ENCODE results near the gene STK24. TPM values are rescaled to one million over a fixed set of nuclear protein-coding genes. Genes with fewer than 3 reads are reported as not detected.

The STK24 gene
- total RNA-seq, 1 experiment from 2014 or later, result 140 TPM

- no peak for DNase-seq (ENCODE audit: extremely low read depth, low read depth)
These were observed 18.7 kb downstream of the STK24 start for GRCh38 chr13:98557937-98558792.

- no peak for DNase-seq (ENCODE audit: extremely low read depth, low read depth)
These were observed 19.8 kb downstream of the STK24 start for GRCh38 chr13:98556968-98557631.

DNA sequence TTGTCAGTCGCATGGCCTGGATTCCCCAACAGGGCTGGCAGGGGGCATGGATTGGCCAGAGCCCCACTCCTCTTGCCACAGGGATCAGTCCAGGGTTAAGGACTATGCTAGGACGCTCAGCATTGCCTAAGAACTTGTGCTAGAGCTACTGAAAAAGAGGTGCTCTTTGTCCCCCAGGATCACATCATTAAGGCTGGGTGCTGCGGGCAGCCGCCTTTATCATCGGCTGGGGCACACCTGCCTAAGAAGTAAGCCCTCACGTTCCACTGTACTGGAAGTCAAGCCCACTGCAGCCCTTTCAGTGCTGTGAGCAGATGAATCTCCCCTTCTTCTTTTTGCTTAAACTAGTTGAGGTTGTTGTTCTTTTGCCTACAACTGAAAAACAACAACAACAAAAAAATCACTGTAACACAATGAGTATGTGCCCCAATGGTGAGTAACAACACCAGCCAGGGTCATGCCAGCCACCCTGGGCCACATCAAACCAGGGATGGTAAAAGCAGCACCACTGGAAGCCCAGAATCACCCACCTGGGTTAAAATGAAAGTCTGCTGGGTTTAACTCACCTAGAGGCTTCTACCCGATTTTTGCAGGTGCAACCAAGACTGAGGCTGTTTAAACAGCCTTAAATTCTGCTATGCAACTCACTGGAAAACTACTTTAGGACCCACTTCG lies 20.6 kb downstream of the STK24 start:
- no peak for DNase-seq (ENCODE audit: extremely low read depth, low read depth)

DNA sequence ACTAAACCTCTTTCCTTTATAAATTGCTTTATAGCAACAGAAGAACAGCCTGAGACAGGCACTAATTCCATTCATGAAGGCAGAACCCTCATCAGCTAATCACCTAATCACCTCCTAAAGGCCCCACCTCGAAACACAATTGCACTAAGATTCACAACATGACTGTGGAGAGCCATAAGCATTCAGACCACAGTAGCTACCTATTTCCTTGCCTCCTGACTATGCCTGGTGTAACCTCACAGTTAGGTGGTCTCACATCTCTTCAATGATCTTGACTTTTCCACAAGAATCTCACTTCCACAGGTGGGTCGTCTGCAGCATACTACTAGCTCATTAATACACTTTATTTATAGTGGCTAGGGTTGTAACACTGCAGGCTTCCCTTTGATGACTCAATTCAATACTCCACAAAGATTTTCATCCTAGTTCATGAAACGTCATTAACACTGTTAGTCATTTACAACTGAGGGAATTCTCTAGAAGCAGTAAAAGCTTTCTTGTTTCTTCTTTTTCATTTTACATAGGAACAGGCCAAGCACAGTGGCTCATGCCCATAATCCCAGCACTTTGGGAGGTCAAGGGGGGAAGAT lies 27.1 kb downstream of the STK24 start:
- DNase-seq (ENCODE audit: extremely low read depth, low read depth), result no peak

DNA sequence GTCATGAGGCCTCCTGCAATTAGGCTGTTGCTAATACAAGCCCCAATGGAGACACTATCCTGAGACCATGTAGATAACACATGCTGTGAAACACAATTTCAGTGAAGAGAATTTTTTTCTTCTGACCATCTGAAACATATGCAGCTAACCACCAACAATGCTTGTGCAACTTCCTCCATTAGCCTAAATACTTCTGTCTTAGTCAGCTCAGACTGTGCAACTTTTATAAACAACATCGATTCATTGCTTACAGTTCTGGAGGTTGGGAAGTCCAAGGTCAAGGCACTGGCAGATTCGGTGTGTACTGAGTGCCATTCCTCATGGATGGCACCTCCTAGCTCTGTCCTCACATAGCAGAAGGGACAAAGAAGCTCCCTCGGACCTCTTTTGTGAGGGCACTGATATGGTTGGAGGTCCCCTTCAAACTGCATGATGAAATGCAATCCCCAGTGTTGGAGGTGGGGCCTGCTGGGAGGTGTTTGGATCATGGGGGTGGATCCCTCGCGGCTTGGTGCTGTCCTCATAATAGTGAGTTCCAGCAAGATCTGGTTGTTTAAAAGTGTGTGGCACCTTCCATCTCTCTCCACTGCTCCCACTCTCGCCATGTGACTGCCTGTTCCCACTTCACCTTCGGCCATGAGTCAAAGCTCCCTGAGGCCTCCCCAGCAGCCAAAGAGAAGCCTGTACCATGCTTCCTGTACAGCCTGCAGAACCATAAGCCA lies 27.7 kb downstream of the STK24 start:
- peak; percentile 4 for DNase-seq (ENCODE audit: extremely low read depth, low read depth)

GRCh38 chr13:98548230-98548629 lies 28.7 kb downstream of the STK24 start:
- no peak for DNase-seq (ENCODE audit: extremely low read depth, low read depth)

DNA sequence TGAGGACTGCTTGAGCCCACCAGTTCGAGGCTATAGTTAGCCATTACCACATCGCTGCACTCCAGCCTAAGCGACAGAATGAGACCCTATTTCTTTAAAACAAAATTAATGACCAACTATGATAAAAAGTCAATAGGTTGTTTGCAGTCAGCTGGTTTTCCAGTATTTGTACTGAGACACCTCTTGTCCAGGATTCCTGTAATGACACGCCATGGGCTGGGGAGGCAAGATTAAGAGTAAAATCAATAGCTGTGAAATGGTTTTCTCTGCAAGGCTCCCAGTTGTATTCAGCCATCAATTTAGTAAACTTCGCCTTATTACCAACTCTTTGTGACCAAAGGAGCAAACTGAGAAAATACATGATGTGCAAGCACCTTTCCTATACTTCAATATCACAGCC lies 29.5 kb downstream of the STK24 start:
- DNase-seq (ENCODE audit: extremely low read depth, low read depth), result no peak

DNA sequence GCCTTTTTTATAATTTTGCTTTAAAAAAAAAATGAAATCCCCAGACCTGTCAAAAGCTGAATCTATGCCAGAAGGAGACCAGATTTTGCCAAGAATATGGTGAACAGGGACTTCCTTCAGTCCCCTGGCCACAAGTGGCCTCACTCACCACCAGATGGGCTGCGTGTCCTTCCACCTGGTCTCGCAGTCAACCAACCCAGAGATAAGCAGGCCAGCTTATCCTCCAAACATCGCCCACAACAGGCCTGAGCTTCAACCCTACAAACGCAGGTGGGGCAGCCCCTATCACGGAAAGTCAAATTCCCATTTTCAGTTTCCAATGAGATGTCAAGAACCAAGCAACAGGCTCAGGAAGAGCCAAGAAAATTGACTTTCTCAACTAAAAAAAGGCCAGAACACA lies 30.5 kb downstream of the STK24 start:
- no peak for DNase-seq (ENCODE audit: extremely low read depth, low read depth)

- no peak for DNase-seq (ENCODE audit: extremely low read depth, low read depth)
These were observed 32.7 kb downstream of the STK24 start for GRCh38 chr13:98544104-98544710.

GRCh38 chr13:98543378-98544103 lies 33.4 kb downstream of the STK24 start:
- no peak for DNase-seq (ENCODE audit: extremely low read depth, low read depth)

GRCh38 chr13:98542568-98543377 lies 34.1 kb downstream of the STK24 start:
- DNase-seq (ENCODE audit: extremely low read depth, low read depth), result no peak

DNA sequence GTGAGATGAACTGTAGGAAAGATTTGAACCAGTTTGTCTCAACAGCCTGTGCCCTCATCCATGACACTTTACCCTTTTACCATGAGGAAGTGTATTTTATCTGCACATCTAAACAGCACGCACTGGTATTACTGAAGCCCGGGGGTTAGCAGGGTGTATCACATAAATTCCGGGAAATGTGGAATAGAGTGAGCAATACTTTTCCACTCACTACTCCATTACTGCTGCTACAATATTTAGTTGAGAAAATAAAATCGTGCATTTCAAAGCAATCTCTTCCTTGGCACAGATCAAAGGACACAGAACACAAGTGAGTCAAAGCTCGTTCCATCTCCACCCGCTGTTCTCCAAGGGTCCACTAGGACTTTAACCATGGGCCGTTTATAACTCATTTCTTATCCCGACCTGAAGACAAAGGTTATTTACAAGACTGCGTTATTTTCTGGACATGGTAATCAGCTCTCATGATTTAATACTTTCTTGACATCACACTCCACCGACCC lies 35.2 kb downstream of the STK24 start:
- DNase-seq (ENCODE audit: extremely low read depth, low read depth), result no peak

GRCh38 chr13:98541191-98541590 lies 35.7 kb downstream of the STK24 start:
- no peak for DNase-seq (ENCODE audit: extremely low read depth, low read depth)

GRCh38 chr13:98540476-98540875 lies 36.4 kb downstream of the STK24 start:
- DNase-seq (ENCODE audit: extremely low read depth, low read depth), result no peak

DNA sequence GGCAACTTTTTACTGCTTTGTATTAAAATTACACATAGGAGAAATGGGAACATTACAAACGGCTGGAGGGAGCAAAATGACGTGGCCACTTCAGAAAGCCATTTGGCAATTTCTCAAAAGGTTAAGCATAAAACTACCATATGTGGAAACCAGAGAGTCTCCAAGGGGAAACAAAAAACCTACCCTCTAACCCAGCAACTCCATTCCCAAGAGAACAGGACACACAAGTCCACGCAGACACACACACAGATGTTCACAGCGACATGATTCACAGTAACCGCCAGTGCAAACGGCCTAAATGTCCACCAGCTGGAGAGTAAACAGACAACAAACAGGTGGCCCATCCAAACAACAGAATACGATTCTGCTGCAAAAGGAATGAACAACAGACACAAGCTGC lies 37.2 kb downstream of the STK24 start:
- no peak for DNase-seq (ENCODE audit: extremely low read depth, low read depth)

DNA sequence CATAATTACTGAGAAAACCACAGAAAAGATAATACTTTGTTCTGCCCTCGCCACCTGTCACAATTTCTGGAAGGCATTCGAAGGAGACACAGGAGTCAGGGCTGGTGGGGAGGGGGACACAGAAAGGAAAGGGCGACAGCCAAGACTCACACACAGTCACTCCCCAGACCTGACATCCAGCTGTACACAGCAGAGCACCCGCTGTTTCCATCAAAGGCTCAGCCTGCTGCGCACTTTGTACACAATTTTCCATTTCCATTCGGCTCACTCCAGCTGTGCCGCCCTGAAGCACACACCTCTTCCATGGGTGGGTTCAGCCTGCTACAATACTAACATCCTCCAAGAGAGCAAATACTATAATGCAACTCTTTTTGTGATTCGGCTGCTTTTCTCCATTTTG lies 38.0 kb downstream of the STK24 start:
- no peak for DNase-seq (ENCODE audit: extremely low read depth, low read depth)

DNA sequence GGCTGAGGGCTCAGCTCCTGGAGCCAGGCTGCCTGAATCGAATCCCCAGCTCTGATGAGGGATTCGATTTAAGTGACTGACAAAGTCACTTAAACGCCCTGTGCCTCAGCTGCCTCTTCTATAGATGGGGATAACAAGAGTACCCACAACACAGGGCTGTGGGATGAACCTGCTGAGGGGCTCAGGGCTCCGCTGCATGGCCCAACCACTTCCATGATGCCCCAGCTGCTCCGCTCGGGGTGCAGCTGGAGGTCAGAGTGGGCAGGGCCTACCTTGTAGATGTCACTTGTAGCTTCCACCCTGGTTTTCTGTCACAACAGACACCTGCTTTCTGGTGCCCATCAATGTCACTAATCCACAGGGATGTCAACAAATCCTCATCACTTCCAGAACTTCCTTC lies 39.2 kb downstream of the STK24 start:
- DNase-seq (ENCODE audit: extremely low read depth, low read depth), result no peak

DNA sequence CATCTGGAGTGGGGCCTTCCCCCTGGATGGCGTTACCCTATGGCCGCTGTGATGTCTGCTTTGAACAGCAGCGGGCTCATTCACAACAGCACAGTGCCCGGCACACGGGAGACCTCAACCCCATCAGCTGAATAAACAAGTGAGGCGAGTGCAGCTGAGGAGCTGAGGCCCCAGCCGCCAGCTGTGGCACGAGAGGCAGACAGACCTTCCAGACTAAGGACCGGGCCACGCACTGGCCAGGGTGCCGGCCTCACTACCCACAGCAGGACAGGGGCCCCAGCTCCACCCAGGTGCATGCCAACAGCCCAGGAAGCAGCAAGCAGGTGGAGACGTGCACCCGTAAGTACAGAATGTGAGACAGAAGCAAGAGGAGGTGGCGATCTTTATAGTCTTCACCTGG lies 39.6 kb downstream of the STK24 start:
- DNase-seq (ENCODE audit: extremely low read depth, low read depth), result no peak
